ENCODE results near the gene COL28A1. TPM values are rescaled to one million over a fixed set of nuclear protein-coding genes. Genes with fewer than 3 reads are reported as not detected.

Gene COL28A1
- total RNA-seq, 2 donors from 2014 or later, result 1.2 to 3.5 TPM

- no peak overlapping the region for H3K9ac ChIP-seq (ENCODE audit: low read depth in 2 of 2, low read length in 2 of 2)
- TF ChIP-seq, protein P1, sequence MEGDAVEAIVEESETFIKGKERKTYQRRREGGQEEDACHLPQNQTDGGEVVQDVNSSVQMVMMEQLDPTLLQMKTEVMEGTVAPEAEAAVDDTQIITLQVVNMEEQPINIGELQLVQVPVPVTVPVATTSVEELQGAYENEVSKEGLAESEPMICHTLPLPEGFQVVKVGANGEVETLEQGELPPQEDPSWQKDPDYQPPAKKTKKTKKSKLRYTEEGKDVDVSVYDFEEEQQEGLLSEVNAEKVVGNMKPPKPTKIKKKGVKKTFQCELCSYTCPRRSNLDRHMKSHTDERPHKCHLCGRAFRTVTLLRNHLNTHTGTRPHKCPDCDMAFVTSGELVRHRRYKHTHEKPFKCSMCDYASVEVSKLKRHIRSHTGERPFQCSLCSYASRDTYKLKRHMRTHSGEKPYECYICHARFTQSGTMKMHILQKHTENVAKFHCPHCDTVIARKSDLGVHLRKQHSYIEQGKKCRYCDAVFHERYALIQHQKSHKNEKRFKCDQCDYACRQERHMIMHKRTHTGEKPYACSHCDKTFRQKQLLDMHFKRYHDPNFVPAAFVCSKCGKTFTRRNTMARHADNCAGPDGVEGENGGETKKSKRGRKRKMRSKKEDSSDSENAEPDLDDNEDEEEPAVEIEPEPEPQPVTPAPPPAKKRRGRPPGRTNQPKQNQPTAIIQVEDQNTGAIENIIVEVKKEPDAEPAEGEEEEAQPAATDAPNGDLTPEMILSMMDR (IDR thresholded peaks at IDR 0.05), result no peak
- H3K36me3 ChIP-seq, result no peaks in the 10 kb centered on the region
- H3K27ac ChIP-seq, result no peak overlapping the region
- no peaks in the 10 kb centered on the region for H3K4me1 ChIP-seq
- no peak overlapping the region for H3K4me3 ChIP-seq
- no peak for DNase-seq
- no peaks in the 10 kb centered on the region for H3K9me3 ChIP-seq
- H3K27me3 ChIP-seq, result no peaks in the 10 kb centered on the region
- intact Hi-C loops (cut with DNase I), result no loop called here
Measured at GRCh38 chr7:7335215-7335614, 200.5 kb downstream of the COL28A1 start.

DNA sequence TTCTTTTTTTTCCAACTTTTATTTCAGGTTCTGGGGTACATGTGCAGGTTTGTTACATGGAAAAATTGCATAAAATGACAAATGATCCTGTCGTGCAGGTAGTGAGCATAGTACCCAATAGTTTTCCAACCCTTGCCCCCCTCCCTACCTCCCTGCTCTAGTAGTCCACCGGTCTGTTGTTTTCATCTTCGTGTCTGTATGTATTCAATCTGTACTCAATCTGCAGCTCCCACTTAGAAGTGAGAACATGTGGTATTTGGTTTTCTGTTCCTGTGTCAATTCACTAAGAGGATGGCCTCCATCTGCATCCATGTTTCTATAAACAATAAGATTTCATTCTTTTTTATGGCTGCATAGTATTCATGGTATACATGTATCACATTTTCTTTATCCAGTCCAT lies 202.1 kb downstream of the COL28A1 start:
- Histone ChIP-seq H3K9ac (ENCODE audit: low read depth in 2 of 2, low read length in 2 of 2) (no peak overlapping the region), H3K36me3 (no peaks in the 10 kb centered on the region), H3K27ac (no peak overlapping the region), H3K9me3 (no peaks in the 10 kb centered on the region), H3K27me3 (no peaks in the 10 kb centered on the region), H3K4me3 (no peak overlapping the region), H3K4me1 (no peaks in the 10 kb centered on the region)
- intact Hi-C loops (cut with DNase I), result no loop called here
- no peak for DNase-seq
- TF ChIP-seq, protein P1 (IDR thresholded peaks at IDR 0.05), result no peak

DNA sequence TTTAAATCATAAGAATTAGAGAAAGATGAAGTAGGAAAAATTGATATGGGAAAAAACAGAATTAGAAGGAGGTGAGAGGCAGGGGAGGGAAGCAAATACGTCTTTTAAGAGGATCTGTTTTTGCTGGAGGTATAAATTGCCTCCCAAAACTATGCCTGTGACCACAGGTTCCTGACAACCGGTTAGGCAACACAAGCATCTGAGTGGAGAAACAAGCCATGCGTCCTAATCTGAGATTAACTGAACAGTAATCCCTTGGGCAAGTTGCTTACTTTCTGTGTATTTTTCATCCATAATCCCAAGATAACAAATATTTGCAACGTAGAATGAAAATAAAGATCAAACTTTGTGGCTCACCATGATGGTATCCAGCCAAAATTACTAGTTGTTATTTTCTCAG lies 204.2 kb downstream of the COL28A1 start:
- no peaks in the 10 kb centered on the region for H3K27me3 ChIP-seq
- no peak overlapping the region for H3K27ac ChIP-seq
- TF ChIP-seq, protein P1 (IDR thresholded peaks at IDR 0.05), result no peak
- no peak overlapping the region for H3K9ac ChIP-seq (ENCODE audit: low read depth in 2 of 2, low read length in 2 of 2)
- no peak overlapping the region for H3K4me3 ChIP-seq
- no peaks in the 10 kb centered on the region for H3K9me3 ChIP-seq
- no peaks in the 10 kb centered on the region for H3K36me3 ChIP-seq
- no peak for DNase-seq
- no peaks in the 10 kb centered on the region for H3K4me1 ChIP-seq
- intact Hi-C loops (cut with DNase I), result no loop called here

DNA sequence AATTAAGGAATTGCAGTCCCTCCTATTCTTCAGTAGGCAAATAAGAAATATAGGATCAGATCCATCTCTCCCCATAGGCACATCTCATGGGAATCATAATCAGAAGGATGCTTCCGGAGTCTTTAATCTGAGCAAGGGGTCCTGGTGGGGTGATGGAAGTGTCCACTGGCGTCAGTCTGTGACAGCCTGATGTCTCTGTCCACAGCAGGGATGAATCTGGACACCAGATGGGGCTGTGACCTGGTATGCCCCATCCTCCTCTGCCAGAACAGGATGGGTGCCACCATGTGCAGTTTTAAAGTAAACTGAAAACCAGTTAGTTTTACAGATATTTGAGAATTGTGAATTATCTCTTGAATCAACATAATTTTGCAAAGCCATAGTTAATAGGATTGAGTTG lies 204.7 kb downstream of the COL28A1 start:
- Histone ChIP-seq H3K27me3 (no peaks in the 10 kb centered on the region), H3K9ac (ENCODE audit: low read depth in 2 of 2, low read length in 2 of 2) (no peak overlapping the region), H3K27ac (no peak overlapping the region), H3K9me3 (no peaks in the 10 kb centered on the region), H3K36me3 (no peaks in the 10 kb centered on the region), H3K4me1 (no peaks in the 10 kb centered on the region), H3K4me3 (no peak overlapping the region)
- no peak for DNase-seq
- TF ChIP-seq, protein P1 (IDR thresholded peaks at IDR 0.05), result no peak
- intact Hi-C loops (cut with DNase I), result no loop called here

DNA sequence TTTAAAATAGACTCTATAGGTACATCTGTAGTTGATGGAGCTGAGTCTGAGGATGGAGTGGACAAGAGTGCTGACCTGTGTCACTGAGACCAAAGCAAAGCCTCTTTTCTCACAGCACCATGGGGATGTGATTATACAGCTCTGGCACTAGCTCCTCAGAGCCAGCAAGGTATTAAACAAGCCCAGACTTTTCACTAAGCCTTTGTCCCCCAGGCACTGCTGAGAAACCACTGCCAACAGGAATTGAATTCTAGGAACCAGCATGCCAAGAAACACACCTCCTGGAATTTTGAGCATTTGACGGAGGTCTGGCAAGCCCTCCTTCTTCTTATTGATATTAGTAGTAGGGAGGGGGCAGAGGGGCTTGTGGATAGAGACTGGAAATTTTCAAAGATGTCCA lies 206.3 kb downstream of the COL28A1 start:
- intact Hi-C loops (cut with DNase I), result no loop called here
- Histone ChIP-seq H3K4me3 (no peak overlapping the region), H3K27ac (no peak overlapping the region), H3K9me3 (no peaks in the 10 kb centered on the region), H3K36me3 (no peaks in the 10 kb centered on the region), H3K9ac (ENCODE audit: low read depth in 2 of 2, low read length in 2 of 2) (no peak overlapping the region), H3K4me1 (no peaks in the 10 kb centered on the region), H3K27me3 (no peaks in the 10 kb centered on the region)
- TF ChIP-seq, protein P1 (IDR thresholded peaks at IDR 0.05), result no peak
- no peak for DNase-seq

- no peak overlapping the region for H3K4me3 ChIP-seq
- TF ChIP-seq, protein P1 (IDR thresholded peaks at IDR 0.05), result no peak
- no peaks in the 10 kb centered on the region for H3K27me3 ChIP-seq
- no peak overlapping the region for H3K27ac ChIP-seq
- H3K9me3 ChIP-seq, result no peaks in the 10 kb centered on the region
- intact Hi-C loops (cut with DNase I), result no loop called here
- no peaks in the 10 kb centered on the region for H3K4me1 ChIP-seq
- no peaks in the 10 kb centered on the region for H3K36me3 ChIP-seq
- DNase-seq, result no peak
- H3K9ac ChIP-seq (ENCODE audit: low read depth in 2 of 2, low read length in 2 of 2), result no peak overlapping the region
Measured at GRCh38 chr7:7327423-7327822, 208.2 kb downstream of the COL28A1 start.

All from colonic mucosa (tissue), 4 donors.